Right lobe of liver (tissue), 4 donors: ENCODE data around the gene PERM1.
"Not testable (repeated sequence)": the region's sequence is repeated elsewhere in the genome, so short reads cannot be mapped to it uniquely, and the experiment has no call there.

Source experiments
- CTCF ChIP-seq, 4 donors: fragments of 200-600 bp in 3 of 4; fragments of 450-650 bp in 1 of 4; IDR thresholded peaks; one replicate each; pipeline versions ENCODE4 v1.5.1 to v1.8.0; 2016 to 2022; ENCODE audit warnings: antibody characterized with exemption in 4 of 4, mild to moderate bottlenecking in 2 of 4
- POLR2A ChIP-seq: fragments of 450-650 bp; IDR thresholded peaks from one replicate; pipeline ENCODE4 v1.6.1; 2017; ENCODE audit warnings: antibody characterized with exemption, mild to moderate bottlenecking
- donor health status: DM: no; HTN: no; CAD: no.
- donor health status: DM: no; HTN: no; CAD: no.
- donor health status: DM: no; HTN: yes; CAD: no.

GRCh38 chr1:1030867-1031658 is 49.2 kb upstream of the PERM1 start:
- TF ChIP-seq CTCF (IDR thresholded peaks at IDR 0.05); POLR2A: not testable (repeated sequence)
